Skeletal muscle tissue (tissue), 4 donors: ENCODE data around the gene ARHGAP4. TPM values are rescaled to one million over a fixed set of nuclear protein-coding genes. Genes with fewer than 3 reads are reported as not detected.

ENCODE experiments used
- H3K27ac ChIP-seq: one replicate; pipeline ENCODE4 v1.7.0; 2013; ENCODE audit warnings: mild to moderate bottlenecking, low read depth, low read length, inconsistent platforms
- H3K27me3 ChIP-seq, 3 donors: one replicate each; pipeline ENCODE4 v1.7.0; 2013; ENCODE audit warnings: low read length in 3 of 3; ENCODE audit not compliant: control insufficient read depth in 3 of 3, insufficient read depth in 3 of 3
- H3K36me3 ChIP-seq, 3 donors: one replicate each; pipeline ENCODE4 v1.7.0; 2013; ENCODE audit warnings: low read length in 3 of 3; ENCODE audit not compliant: control insufficient read depth in 3 of 3, insufficient read depth in 3 of 3
- H3K4me1 ChIP-seq, 3 donors: one replicate each; pipeline ENCODE4 v1.7.0; 2013; ENCODE audit warnings: low read length in 3 of 3, mild to moderate bottlenecking in 3 of 3; ENCODE audit not compliant: control insufficient read depth in 3 of 3, insufficient read depth in 3 of 3
- H3K4me3 ChIP-seq, 3 donors: one replicate each; pipeline ENCODE4 v1.7.0; 2013; ENCODE audit warnings: low read length in 3 of 3
- H3K9ac ChIP-seq, 3 donors: one replicate each; pipeline ENCODE4 v1.7.0; 2013; ENCODE audit warnings: low read length in 3 of 3, mild to moderate bottlenecking in 3 of 3, moderate library complexity in 2 of 3, low read depth in 1 of 3
- H3K9me3 ChIP-seq, 3 donors: one replicate each; pipeline ENCODE4 v1.7.0; 2013; ENCODE audit warnings: low read length in 3 of 3; ENCODE audit not compliant: control insufficient read depth in 3 of 3
- total RNA-seq: library from RNA; depleted of rRNA; stranded (reverse); fragments of >200 nt; gene quantifications from one replicate; pipeline ENCODE4 v1.2.3, GENCODE V29; 2014
- donor health status: Osteomylitis.

Gene ARHGAP4
- total RNA-seq, 1 donor from 2014 or later, result 25.1 TPM

- H3K4me1 ChIP-seq, result peaks cover 0 to 3% (median 3%) of the 10 kb centered on the region in 3 donors
- H3K9ac ChIP-seq, result no peak overlapping the region
- H3K27ac ChIP-seq, result no peak overlapping the region
- no peaks in the 10 kb centered on the region for H3K27me3 ChIP-seq
- no peaks in the 10 kb centered on the region for H3K9me3 ChIP-seq
- H3K4me3 ChIP-seq, result no peak overlapping the region
- peaks cover 75 to 91% (median 76%) of the 10 kb centered on the region in 3 donors for H3K36me3 ChIP-seq
Observed at GRCh38 chrX:153954558-153955227, 28.6 kb upstream of the ARHGAP4 start.

DNA sequence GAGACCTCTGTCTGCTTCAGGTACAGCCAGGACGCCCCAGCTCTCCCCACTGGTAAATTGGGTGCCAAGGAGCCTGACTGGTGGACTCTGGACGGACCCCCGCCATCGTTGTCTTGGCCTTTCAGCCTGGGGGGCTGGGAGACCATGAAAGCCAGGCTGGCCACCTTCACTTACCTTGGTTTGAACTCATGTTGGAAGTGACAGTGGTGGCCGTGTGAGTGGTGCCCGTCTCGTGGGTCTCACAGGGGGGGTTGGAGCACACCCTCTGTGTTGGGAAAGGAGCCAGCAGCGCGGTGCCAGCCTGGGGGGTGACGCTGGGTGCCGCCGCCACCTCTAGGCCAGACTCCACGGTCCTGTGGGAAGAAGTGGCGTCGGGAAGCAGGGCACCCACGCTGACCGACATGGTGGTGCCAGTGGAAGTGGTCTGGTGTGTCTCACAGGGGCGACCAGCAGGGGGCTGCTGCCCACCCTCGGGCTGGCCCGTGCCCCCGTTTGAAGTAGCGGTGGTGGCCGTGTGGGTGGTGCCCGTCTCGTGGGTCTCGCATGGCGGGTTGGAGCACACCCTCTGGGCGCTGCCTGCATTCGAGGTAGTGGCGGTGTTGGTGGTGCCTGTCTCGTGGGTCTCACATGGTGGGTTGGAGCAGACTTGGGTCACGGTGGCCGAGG, 28.0 kb upstream of the ARHGAP4 start:
- H3K4me3 ChIP-seq, result no peak overlapping the region
- H3K36me3 ChIP-seq, result peaks cover 70 to 87% (median 71%) of the 10 kb centered on the region in 3 donors
- H3K9me3 ChIP-seq, result no peaks in the 10 kb centered on the region
- peaks cover 0 to 5% (median 3%) of the 10 kb centered on the region in 3 donors for H3K4me1 ChIP-seq
- H3K27ac ChIP-seq, result peak overlapping the region; percentile 40
- no peak overlapping the region for H3K9ac ChIP-seq
- H3K27me3 ChIP-seq, result no peaks in the 10 kb centered on the region

DNA sequence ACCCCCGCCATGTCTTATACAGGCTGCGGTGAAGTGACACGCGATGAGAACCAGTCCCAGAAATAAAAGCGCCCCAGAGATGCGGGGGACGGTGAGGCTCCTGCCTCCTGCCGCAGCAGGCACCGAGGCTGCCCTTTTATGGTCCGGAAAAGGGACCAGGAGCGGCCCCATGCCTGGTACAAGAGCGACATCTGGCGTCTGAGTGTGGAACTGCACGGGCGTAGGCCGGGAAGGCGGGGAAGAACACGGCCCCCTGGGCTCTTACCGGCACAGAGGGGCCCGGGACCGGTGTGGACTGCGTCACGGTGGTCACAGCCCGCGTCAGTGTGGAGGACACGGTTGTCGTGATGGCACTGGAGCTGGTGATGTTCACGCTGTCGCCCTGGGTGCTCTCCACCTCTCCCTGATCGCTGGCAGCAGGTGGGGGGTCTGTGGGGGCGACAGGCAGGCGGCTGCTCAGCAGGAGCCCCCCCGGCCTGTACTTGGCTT, 27.3 kb upstream of the ARHGAP4 start:
- H3K27me3 ChIP-seq, result no peaks in the 10 kb centered on the region
- H3K9me3 ChIP-seq, result no peaks in the 10 kb centered on the region
- peaks cover 0 to 5% (median 3%) of the 10 kb centered on the region in 3 donors for H3K4me1 ChIP-seq
- peak overlapping the region in 1 of 3 donors; percentile 33 for H3K9ac ChIP-seq
- H3K36me3 ChIP-seq, result peaks cover 64 to 81% (median 65%) of the 10 kb centered on the region in 3 donors
- H3K4me3 ChIP-seq, result no peak overlapping the region
- H3K27ac ChIP-seq, result peak overlapping the region; percentile 40

GRCh38 chrX:153952373-153953026, 26.4 kb upstream of the ARHGAP4 start:
- H3K36me3 ChIP-seq, result peaks cover 58 to 77% (median 59%) of the 10 kb centered on the region in 3 donors
- peak overlapping the region; percentile 15 for H3K27ac ChIP-seq
- H3K9ac ChIP-seq, result no peak overlapping the region

DNA sequence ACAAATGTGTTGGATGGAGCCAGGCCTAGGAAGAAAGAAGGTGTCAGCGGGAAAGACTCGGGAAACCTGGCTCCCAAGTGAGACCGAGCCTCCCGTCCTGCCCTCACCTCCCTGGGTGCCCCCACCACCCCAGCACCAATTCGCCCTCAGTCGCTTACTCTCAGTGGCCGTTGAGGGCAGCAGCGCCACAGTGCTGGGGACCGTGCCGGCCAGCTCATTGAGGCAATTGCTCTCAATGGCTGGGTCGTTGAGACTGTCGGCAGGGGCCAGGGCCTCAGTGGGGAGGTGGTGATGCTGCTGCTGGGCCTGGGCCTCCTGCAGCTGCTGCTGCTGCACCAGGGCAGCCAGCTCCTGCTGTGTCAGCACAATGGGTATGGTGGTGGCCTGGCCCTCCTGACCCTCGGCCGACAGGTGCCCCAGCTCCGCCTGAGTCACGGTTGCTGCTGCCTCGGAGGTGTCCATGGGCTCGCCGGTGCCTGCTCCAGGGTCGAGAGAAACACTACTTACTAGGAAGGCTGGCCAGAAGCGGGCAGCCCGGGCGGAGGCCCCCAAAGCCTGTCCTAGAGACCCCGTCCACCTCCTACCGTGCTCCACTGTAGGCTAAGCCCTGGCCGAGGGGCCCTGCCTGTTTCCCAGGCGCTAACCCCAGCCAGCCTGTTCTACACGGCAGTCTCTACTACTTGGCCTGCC, 25.8 kb upstream of the ARHGAP4 start:
- Histone ChIP-seq H3K9me3 (no peaks in the 10 kb centered on the region), H3K27ac (no peak overlapping the region), H3K4me1 (peaks cover 0 to 10% (median 10%) of the 10 kb centered on the region in 3 donors), H3K4me3 (no peak overlapping the region), H3K9ac (no peak overlapping the region), H3K27me3 (no peaks in the 10 kb centered on the region), H3K36me3 (peaks cover 53 to 71% (median 54%) of the 10 kb centered on the region in 3 donors)

More at GRCh38 chrX:153952373-153953026, 26.4 kb upstream of the ARHGAP4 start:
- H3K9me3 ChIP-seq, result no peaks in the 10 kb centered on the region
- H3K4me1 ChIP-seq, result peaks cover 0 to 9% (median 8%) of the 10 kb centered on the region in 3 donors
- H3K4me3 ChIP-seq, result no peak overlapping the region
- H3K27me3 ChIP-seq, result no peaks in the 10 kb centered on the region

DNA sequence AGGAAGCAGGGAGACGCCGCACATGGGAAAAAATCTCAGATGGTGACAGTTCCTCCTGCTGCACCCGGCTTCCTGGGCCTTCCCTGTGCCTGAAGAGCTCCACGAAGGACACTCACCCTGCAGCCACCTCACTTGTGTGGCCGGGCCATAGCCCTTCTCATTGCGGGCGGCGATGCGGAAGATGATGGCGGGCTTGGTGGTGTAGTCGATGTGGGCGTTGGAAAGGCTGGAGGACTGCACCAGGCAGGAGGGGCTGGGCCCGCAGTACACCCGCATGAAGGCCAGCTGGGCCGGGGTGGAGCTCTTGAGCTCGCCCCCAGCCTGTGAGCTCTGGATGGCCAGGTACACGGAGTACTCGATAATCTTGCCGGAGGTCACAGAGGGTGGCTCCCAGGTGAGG, 24.1 kb upstream of the ARHGAP4 start:
- Histone ChIP-seq H3K27me3 (no peaks in the 10 kb centered on the region), H3K9me3 (no peaks in the 10 kb centered on the region)

GRCh38 chrX:153948847-153949805, 23.1 kb upstream of the ARHGAP4 start:
- Histone ChIP-seq H3K27me3 (no peaks in the 10 kb centered on the region), H3K9me3 (no peaks in the 10 kb centered on the region), H3K4me3 (no peak overlapping the region), H3K4me1 (peaks cover 0 to 12% (median 10%) of the 10 kb centered on the region in 3 donors), H3K27ac (peak overlapping the region; percentile 12), H3K9ac (no peak overlapping the region), H3K36me3 (peaks cover 31 to 44% (median 34%) of the 10 kb centered on the region in 3 donors)

More for the DNA sequence above, 24.1 kb upstream of the ARHGAP4 start:
- H3K27ac ChIP-seq, result no peak overlapping the region
- H3K4me1 ChIP-seq, result peaks cover 0 to 10% (median 10%) of the 10 kb centered on the region in 3 donors
- no peak overlapping the region for H3K9ac ChIP-seq
- peaks cover 39 to 54% (median 39%) of the 10 kb centered on the region in 3 donors for H3K36me3 ChIP-seq
- H3K4me3 ChIP-seq, result no peak overlapping the region

GRCh38 chrX:153948002-153948466, 22.0 kb upstream of the ARHGAP4 start:
- H3K4me3 ChIP-seq, result no peak overlapping the region
- H3K9ac ChIP-seq, result no peak overlapping the region
- H3K4me1 ChIP-seq, result peaks cover 0 to 13% (median 8%) of the 10 kb centered on the region in 3 donors

More at GRCh38 chrX:153948002-153948466, 22.0 kb upstream of the ARHGAP4 start:
- peaks cover 27 to 37% (median 33%) of the 10 kb centered on the region in 3 donors for H3K36me3 ChIP-seq
- no peaks in the 10 kb centered on the region for H3K9me3 ChIP-seq
- H3K27ac ChIP-seq, result peak overlapping the region; percentile 19
- no peaks in the 10 kb centered on the region for H3K27me3 ChIP-seq
